Retinal pigment epithelial cell (primary cell): ENCODE results near the gene MTHFD2.

Experiments used
- DNase-seq: peaks from one replicate; pipeline ENCODE4 v3.0.0-alpha.2; 2010; ENCODE audit warnings: low read depth
- H3K4me3 ChIP-seq: 2 replicates; pipeline ENCODE4 v1.5.1; 2011; ENCODE audit warnings: mild to moderate bottlenecking, low read length, control low read depth, moderate library complexity
- CTCF ChIP-seq: conservative IDR thresholded peaks from 2 replicates; pipeline ENCODE4 v1.5.1; 2011; ENCODE audit warnings: low read depth, low read length, control low read depth, inconsistent platforms

MTHFD2 gene

GRCh38 chr2:74198023-74198460, 373 bp upstream of the MTHFD2 start:
- TF ChIP-seq CTCF, result no peak
- peak overlapping the region; percentile 29 for H3K4me3 ChIP-seq
- DNase-seq, result no peak

GRCh38 chr2:74199275-74199701, 873 bp downstream of the MTHFD2 start:
- DNase-seq, result no peak
- H3K4me3 ChIP-seq, result peak overlapping the region; percentile 70
- no peak for TF ChIP-seq CTCF

GRCh38 chr2:74199871-74200305, 1.5 kb downstream of the MTHFD2 start:
- DNase-seq, result no peak
- TF ChIP-seq CTCF, result no peak
- H3K4me3 ChIP-seq, result peak overlapping the region; percentile 70

- TF ChIP-seq CTCF, result no peak
- no peak overlapping the region for H3K4me3 ChIP-seq
- DNase-seq, result no peak
Measured at GRCh38 chr2:74201196-74201595, 2.8 kb downstream of the MTHFD2 start.

GRCh38 chr2:74201596-74201995, 3.2 kb downstream of the MTHFD2 start:
- TF ChIP-seq CTCF, result no peak
- DNase-seq, result no peak
- H3K4me3 ChIP-seq, result no peak overlapping the region

- no peak overlapping the region for H3K4me3 ChIP-seq
- TF ChIP-seq CTCF, result no peak
- no peak for DNase-seq
Measured at GRCh38 chr2:74204436-74204835, 6.0 kb downstream of the MTHFD2 start.

GRCh38 chr2:74205113-74205512, 6.7 kb downstream of the MTHFD2 start:
- TF ChIP-seq CTCF, result no peak
- DNase-seq, result no peak
- no peak overlapping the region for H3K4me3 ChIP-seq
